Measurements from ENCODE around the gene CFAP251. TPM values are rescaled to one million over a fixed set of nuclear protein-coding genes. Genes with fewer than 3 reads are reported as not detected.

Gene CFAP251
- polyA plus RNA-seq, 2 of the 4 experiments (the other 2 are of a cell fraction) = 0.94 to 1.4 TPM

DNA sequence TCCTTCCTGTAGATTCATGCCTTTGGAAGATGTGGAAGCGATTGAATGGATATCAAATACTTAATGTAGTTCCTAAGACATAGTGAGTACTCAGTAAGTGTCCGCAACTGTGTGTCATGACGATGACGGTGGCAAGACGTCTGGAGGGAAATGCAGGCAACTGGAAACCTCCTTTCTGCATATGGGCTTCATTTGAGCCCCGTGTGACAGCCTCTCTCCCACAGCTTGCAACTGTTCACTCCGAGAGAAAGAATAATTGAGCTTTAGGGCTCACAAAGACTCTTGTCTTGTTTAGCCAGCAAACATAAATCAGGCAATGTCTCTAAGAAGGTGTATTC, 6.9 kb downstream of the CFAP251 start:
- WGBS (ENCODE audit: missing lambda C conversion rate) = 80% methylated on average over 7 of the region's 7 CpGs
- ATAC-seq (peak; percentile 13 to 26; a peak in 1 of 6 replicates), DNase-seq (ENCODE audit: low read depth in 1 of 2, low spot score in 1 of 2) (no peak), FAIRE-seq (no peak)
- H3K4me2 ChIP-seq = peak overlapping the region; percentile 40
- H3K9me3 ChIP-seq = no peaks in the 10 kb centered on the region
- no peak overlapping the region for H3K4me3 ChIP-seq
- ChIA-PET CTCF (interaction anchor here (0.6 to 1.6 kb wide), 7 partner anchors 8 to 265 kb away, joined by 3 to 4 read pairs (median 3); partner anchors contain the start of gene PSMD9), POLR2A (interaction anchor here (1.6 kb wide), 1 partner anchor 37 kb away, joined by 5 read pairs; the partner anchor contains the start of gene PSMD9)
- peaks cover 29% of the 10 kb centered on the region for H3K4me1 ChIP-seq
- TF ChIP-seq ZC3H11A (IDR thresholded peaks at IDR 0.05) (no peak), HOXA7 (CRISPR knock-in tag; IDR thresholded peaks at IDR 0.05) (no peak), ELK1 (IDR thresholded peaks at IDR 0.05; ENCODE audit: low read depth, low read length) (no peak), HOXB13 (CRISPR knock-in tag; IDR thresholded peaks at IDR 0.05; ENCODE audit: low read depth) (no peak), MYC (IDR thresholded peaks at IDR 0.05; ENCODE audit: borderline replicate concordance, low read length) (no peak), CEBPB (IDR thresholded peaks at IDR 0.05) (no peak), JUNB (IDR thresholded peaks at IDR 0.05) (no peak), E2F6 (IDR thresholded peaks at IDR 0.05; ENCODE audit: borderline replicate concordance, low read depth) (no peak), GATA3 (IDR thresholded peaks at IDR 0.05; ENCODE audit: borderline replicate concordance) (no peak), PBX3 (IDR thresholded peaks at IDR 0.05) (no peak), HEYL (CRISPR knock-in tag; IDR thresholded peaks at IDR 0.05) (no peak), SREBF2 (IDR thresholded peaks at IDR 0.05) (no peak), RCOR1 (IDR thresholded peaks at IDR 0.05; ENCODE audit: low read depth, low read length) (no peak), FOSB (CRISPR knock-in tag; IDR thresholded peaks at IDR 0.05) (no peak), CBX8 (IDR thresholded peaks at IDR 0.05) (no peak), NFE2L2 (conservative IDR thresholded peaks at IDR 0.05; ENCODE audit: low read length) (no peak), CTCF (IDR thresholded peaks at IDR 0.05) (no peak), NPAS2 (CRISPR knock-in tag; IDR thresholded peaks at IDR 0.05; ENCODE audit: borderline replicate concordance) (no peak), RFX5 (IDR thresholded peaks at IDR 0.05) (no peak), CHD2 (IDR thresholded peaks at IDR 0.05; ENCODE audit: low read length, partially characterized antibody) (no peak)
- peak overlapping the region; percentile 73 to 80 for H3K27ac ChIP-seq

GRCh38 chr12:121926874-121927706, 8.7 kb downstream of the CFAP251 start:
- ChIA-PET POLR2A (no interaction called here), CTCF (interaction anchor here (0.6 to 1.6 kb wide), 4 partner anchors 42 to 248 kb away, joined by 3 to 5 read pairs (median 4); no protein-coding TSS in a partner anchor)
- no peak for DNase-seq (ENCODE audit: low read depth in 1 of 2, low spot score in 1 of 2)
- ATAC-seq = no peak
- Histone ChIP-seq H3K4me1 (peaks cover 29% of the 10 kb centered on the region), H3K9me3 (no peaks in the 10 kb centered on the region), H3K4me2 (peak overlapping the region; percentile 13; the same call in 1 of the 3 replicates), H3K27ac (peak overlapping the region in 1 of 2 experiments; percentile 54; a peak in 2 of 6 replicates), H3K4me3 (no peak overlapping the region)
- FAIRE-seq = no peak
- 76% methylated on average over 7 of the region's 7 CpGs for WGBS (ENCODE audit: missing lambda C conversion rate)
- TF ChIP-seq BCL3 (IDR thresholded peaks at IDR 0.05) (no peak), ZC3H11A (IDR thresholded peaks at IDR 0.05) (no peak), ESRRA (IDR thresholded peaks at IDR 0.05; ENCODE audit: borderline replicate concordance, low read length) (no peak), USF2 (IDR thresholded peaks at IDR 0.05) (no peak), CBX8 (IDR thresholded peaks at IDR 0.05) (no peak), HDAC2 (IDR thresholded peaks at IDR 0.05) (no peak), EHF (CRISPR knock-in tag; IDR thresholded peaks at IDR 0.05) (no peak), GATA3 (IDR thresholded peaks at IDR 0.05; ENCODE audit: borderline replicate concordance) (no peak)
- TF ChIP-seq, protein P1, sequence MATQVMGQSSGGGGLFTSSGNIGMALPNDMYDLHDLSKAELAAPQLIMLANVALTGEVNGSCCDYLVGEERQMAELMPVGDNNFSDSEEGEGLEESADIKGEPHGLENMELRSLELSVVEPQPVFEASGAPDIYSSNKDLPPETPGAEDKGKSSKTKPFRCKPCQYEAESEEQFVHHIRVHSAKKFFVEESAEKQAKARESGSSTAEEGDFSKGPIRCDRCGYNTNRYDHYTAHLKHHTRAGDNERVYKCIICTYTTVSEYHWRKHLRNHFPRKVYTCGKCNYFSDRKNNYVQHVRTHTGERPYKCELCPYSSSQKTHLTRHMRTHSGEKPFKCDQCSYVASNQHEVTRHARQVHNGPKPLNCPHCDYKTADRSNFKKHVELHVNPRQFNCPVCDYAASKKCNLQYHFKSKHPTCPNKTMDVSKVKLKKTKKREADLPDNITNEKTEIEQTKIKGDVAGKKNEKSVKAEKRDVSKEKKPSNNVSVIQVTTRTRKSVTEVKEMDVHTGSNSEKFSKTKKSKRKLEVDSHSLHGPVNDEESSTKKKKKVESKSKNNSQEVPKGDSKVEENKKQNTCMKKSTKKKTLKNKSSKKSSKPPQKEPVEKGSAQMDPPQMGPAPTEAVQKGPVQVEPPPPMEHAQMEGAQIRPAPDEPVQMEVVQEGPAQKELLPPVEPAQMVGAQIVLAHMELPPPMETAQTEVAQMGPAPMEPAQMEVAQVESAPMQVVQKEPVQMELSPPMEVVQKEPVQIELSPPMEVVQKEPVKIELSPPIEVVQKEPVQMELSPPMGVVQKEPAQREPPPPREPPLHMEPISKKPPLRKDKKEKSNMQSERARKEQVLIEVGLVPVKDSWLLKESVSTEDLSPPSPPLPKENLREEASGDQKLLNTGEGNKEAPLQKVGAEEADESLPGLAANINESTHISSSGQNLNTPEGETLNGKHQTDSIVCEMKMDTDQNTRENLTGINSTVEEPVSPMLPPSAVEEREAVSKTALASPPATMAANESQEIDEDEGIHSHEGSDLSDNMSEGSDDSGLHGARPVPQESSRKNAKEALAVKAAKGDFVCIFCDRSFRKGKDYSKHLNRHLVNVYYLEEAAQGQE (IDR thresholded peaks at IDR 0.05) = no peak

All from A549 (cell line).